Keratinocyte (primary cell): ENCODE measurements around the gene SLC4A9.

Source experiments
- EZH2 ChIP-seq: IDR thresholded peaks from one replicate; pipeline ENCODE4 v1.6.1; 2012; ENCODE audit warnings: inconsistent platforms, mild to moderate bottlenecking, low read length, moderate library complexity
- TF ChIP-seq, protein P1 (sequence below), 3 experiments: IDR thresholded peaks in 1 of 3; conservative IDR thresholded peaks in 1 of 3; optimal IDR thresholded peaks in 1 of 3; 2 replicates in 2 of 3; 3 replicates in 1 of 3; pipeline versions ENCODE3 to v1.5.1; 2011; ENCODE audit warnings: low read length in 3 of 3, mild to moderate bottlenecking in 3 of 3, moderate library complexity in 2 of 3, control low read depth in 1 of 3, inconsistent platforms in 1 of 3; ENCODE audit not compliant: insufficient read depth in 2 of 3; ENCODE audit errors: extremely low read depth in 1 of 3

DNA sequence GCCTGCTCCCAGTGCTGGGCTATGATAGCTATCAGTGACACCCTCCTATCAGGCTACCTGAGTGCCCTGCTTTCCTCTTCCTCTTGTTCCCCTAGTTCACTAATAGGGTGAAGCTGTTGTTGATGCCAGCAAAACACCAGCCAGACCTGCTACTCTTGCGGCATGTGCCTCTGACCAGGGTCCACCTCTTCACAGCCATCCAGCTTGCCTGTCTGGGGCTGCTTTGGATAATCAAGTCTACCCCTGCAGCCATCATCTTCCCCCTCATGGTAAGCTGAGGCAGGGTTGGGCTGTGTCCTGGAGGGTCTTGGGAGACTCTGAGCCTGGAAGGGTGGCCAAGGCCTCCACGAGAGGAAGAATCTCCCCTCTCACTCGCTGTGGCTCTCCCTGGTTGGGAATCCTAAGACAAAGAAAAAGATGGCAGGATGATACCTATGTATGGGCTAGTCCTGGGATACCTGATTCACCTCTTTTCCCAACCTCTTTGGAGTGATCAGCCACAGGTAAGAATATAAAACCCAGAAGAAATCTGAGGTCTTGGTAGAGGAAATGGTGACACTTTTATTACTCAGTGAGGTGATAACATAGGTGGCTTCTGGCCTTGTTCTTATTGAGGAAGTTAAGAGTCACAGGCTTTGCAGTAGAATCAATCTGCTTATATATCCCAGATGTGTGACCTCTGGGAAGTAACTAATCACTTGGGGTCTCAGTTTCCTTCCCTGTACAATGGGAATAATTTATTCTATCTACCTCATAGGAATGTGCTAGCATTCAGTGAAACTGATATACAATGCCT lies 11.6 kb downstream of the SLC4A9 start:
- TF ChIP-seq, protein P1, sequence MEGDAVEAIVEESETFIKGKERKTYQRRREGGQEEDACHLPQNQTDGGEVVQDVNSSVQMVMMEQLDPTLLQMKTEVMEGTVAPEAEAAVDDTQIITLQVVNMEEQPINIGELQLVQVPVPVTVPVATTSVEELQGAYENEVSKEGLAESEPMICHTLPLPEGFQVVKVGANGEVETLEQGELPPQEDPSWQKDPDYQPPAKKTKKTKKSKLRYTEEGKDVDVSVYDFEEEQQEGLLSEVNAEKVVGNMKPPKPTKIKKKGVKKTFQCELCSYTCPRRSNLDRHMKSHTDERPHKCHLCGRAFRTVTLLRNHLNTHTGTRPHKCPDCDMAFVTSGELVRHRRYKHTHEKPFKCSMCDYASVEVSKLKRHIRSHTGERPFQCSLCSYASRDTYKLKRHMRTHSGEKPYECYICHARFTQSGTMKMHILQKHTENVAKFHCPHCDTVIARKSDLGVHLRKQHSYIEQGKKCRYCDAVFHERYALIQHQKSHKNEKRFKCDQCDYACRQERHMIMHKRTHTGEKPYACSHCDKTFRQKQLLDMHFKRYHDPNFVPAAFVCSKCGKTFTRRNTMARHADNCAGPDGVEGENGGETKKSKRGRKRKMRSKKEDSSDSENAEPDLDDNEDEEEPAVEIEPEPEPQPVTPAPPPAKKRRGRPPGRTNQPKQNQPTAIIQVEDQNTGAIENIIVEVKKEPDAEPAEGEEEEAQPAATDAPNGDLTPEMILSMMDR (optimal IDR thresholded peaks at IDR 0.05 in 1 of 3, IDR thresholded peaks at IDR 0.05 in 1 of 3, conservative IDR thresholded peaks at IDR 0.05 in 1 of 3; ENCODE audit: extremely low read depth in 1 of 3, insufficient read depth in 2 of 3, low read length in 3 of 3): no peak
- TF ChIP-seq EZH2: no peak
